ENCODE data around the gene TEDC2.
A peak's percentile ranks its signal among the peaks of the same experiment; 100 is the strongest.

Gene TEDC2

GRCh38 chr16:2497695-2498484 lies 38.0 kb downstream of the TEDC2 start:
- no peak for DNase-seq

- DNase-seq = no peak
These were observed 38.8 kb downstream of the TEDC2 start for GRCh38 chr16:2498531-2499253.

GRCh38 chr16:2499454-2499853 lies 39.5 kb downstream of the TEDC2 start:
- DNase-seq = no peak

GRCh38 chr16:2499890-2500429 lies 40.1 kb downstream of the TEDC2 start:
- no peak for DNase-seq

GRCh38 chr16:2500430-2500917 lies 40.6 kb downstream of the TEDC2 start:
- no peak for DNase-seq

- DNase-seq = peak; percentile 85
These were observed 41.2 kb downstream of the TEDC2 start for GRCh38 chr16:2500918-2501750.

- no peak for DNase-seq
These were observed 42.3 kb downstream of the TEDC2 start for GRCh38 chr16:2501946-2502895.

GRCh38 chr16:2505695-2506094 lies 45.8 kb downstream of the TEDC2 start:
- no peak for DNase-seq

GRCh38 chr16:2507052-2507659 lies 47.2 kb downstream of the TEDC2 start:
- DNase-seq = no peak

GRCh38 chr16:2507665-2508064 lies 47.8 kb downstream of the TEDC2 start:
- DNase-seq = no peak

GRCh38 chr16:2508722-2509400 lies 49.0 kb downstream of the TEDC2 start:
- DNase-seq = no peak

- DNase-seq = no peak
These were observed 51.4 kb downstream of the TEDC2 start for GRCh38 chr16:2511128-2511800.

- DNase-seq = no peak
These were observed 52.3 kb downstream of the TEDC2 start for GRCh38 chr16:2511996-2512734.

- no peak for DNase-seq
These were observed 53.0 kb downstream of the TEDC2 start for GRCh38 chr16:2512735-2513404.

- DNase-seq = peak; percentile 95
These were observed 53.8 kb downstream of the TEDC2 start, which contains the start of gene ATP6V0C for GRCh38 chr16:2513405-2514332. TSS of gene ATP6V0C (plus strand) at chr16:2513952. CDS start at chr16:2514104, 152 bp downstream.

Data from activated CD4-positive, alpha-beta T cell treated with anti-CD3 and anti-CD28 coated beads, Interleukin-2, Interleukin-6, amounts not matched to agents 100 ng/mL and 50 ng/mL, durations not matched to agents 16 hours and 8 hours (primary cell).